NCI-H1417 (cell line): Measurements from ENCODE around the gene OS9.

Experiments used
- DNase-seq, 3 experiments: peaks; one replicate each; lab custom pipeline; 2025; lab: John Stamatoyannopoulos, UW

The OS9 gene

DNA sequence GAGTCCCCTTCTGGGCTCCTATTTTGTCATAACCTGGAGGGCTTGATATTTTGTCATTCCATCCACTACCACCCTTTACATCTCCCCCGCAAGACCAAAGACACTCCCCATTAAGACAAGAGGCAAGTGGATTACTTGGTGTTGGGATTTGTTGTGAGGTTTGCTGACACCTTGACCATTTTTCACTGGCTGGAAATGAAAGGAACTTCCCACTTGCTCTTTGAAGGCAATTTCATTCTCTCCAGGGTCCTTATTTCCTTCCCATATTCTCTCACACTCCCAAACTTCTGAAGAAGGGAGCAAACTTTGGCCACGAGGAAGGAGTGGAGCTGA is 29.7 kb downstream of the OS9 start:
- DNase-seq, result no peak

DNA sequence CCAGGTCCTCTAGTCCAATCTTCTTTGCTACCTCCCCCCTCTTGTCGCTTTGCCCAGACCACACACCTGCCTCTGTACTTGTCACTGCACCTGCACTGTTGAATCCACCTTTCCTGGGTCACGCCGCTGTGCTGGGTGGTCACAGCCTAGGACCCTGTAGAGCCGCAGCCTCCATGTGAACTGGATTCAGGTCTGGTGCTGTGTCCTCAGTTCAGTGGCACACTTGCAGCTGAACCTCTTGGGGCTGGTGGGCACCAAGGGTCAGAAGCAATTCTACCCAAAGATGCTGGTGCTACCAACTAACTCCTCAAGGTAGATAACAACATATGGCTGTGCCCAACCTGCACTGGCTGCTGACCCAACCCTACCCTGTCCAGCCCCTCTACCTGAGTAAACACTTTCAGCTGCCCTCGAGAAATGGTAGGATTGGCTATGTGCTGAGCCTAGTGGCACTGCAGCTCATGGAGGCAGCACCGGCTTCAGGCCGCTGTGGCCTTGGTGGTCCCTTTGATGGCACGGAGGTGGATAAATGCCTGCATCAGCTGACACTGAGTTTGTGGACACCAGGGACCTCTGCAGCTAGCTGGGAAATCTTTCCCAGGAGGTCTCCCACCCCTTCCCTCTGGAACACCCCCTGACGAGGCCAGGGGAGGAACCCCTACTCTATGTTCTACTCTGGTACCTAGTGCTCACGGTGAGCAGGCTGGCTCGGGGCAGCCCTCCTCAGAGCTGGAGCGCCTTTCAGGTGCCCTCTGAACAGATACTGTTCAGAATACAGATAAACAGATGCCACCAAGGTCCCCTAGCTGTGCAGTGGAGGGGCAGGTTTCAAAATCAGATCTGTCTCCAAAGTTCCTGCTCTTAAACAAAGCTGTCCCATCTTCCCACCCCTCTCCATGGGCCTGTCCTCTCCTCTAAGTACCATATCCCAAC is 30.3 kb downstream of the OS9 start:
- DNase-seq, result no peak

DNA sequence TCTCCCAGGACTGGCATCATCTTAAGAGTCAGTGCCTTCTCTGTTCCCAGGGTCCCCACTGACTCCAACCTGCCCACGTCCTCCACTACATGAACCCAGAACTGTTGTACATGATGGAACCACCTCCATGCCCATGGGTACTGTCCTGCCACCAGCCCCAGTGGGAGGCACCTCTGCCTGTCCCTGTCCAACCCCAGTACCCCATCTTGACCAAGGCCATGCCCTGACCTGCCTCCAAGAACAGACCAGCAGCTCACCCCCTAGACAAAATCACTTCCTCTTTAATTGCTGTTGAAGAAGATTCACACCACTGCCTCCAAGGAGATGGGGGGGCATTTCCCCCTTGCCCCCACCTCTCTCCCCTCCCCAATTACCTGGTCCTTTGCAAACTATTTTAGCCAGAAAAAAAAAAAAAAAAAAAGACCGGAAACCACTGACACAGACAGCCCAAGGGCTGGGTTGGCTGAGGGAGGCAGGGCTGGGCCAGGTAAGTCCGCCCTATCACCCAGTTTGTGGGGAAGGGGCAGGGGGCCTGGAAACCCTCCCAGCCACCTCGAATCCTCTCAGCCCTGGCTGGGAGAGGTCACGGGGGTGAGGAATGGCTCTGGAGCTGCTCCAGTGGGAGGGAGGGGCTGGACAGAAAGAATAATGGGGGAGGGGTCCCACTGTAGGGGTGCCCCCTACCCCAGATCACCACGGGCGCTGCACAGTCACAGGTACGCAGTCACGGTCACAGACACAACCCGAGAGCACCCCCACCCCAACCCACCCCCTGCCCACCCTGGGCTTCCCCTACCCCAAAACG is 31.2 kb downstream of the OS9 start:
- no peak for DNase-seq

DNA sequence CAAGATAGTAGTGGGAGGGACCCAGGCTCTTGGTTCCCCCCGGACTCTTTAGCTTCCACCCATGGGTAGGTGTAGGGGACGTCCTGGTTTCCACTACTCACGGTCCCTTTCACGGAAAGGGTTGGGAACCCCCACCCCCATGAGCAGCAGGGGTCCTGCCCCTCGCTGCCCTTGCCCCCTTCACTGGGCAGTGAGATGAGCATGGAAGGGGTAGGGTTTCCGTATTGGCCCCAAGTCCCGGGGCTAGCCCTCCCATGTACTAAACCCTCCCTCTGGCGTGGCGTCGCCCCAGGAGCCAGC is 31.9 kb downstream of the OS9 start:
- DNase-seq, result no peak

DNA sequence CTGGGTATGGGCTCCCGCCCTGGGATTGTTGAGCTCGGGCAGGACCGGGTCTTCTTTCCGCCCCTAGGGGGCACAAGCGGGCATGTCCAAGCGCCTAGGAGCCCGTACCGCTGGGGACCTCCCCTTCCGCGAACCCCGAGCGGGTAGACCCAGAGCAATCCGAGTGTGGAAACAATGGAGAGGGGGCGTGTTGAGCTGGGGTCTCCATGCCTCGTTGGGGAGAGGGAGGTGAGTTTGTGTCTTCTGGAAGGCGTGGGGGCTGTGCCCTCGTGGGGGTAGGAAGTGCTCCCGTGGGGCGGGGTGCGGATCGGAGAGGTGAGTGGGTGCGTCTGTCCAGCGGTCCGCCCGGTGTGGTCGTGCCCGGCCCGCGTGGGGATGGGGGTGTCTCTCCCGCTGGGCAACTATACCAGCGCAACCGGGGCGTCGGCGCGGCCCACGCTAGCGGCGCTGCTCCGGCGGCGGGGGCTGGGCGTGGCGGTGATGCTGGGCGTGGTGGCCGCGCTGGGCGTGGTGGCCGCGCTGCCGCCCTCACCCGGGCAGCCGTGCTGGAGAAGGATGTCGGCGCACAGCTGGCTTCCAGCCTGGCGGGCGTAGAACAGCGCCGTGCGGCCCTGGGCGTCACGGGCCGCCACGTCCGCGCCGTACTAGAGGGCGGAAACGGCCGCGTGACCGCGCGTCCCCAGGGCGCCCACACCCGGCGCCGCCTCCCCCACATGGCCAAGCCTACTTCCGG is 32.4 kb downstream of the OS9 start:
- DNase-seq, result peak; percentile 83 to 90 (median 86)

DNA sequence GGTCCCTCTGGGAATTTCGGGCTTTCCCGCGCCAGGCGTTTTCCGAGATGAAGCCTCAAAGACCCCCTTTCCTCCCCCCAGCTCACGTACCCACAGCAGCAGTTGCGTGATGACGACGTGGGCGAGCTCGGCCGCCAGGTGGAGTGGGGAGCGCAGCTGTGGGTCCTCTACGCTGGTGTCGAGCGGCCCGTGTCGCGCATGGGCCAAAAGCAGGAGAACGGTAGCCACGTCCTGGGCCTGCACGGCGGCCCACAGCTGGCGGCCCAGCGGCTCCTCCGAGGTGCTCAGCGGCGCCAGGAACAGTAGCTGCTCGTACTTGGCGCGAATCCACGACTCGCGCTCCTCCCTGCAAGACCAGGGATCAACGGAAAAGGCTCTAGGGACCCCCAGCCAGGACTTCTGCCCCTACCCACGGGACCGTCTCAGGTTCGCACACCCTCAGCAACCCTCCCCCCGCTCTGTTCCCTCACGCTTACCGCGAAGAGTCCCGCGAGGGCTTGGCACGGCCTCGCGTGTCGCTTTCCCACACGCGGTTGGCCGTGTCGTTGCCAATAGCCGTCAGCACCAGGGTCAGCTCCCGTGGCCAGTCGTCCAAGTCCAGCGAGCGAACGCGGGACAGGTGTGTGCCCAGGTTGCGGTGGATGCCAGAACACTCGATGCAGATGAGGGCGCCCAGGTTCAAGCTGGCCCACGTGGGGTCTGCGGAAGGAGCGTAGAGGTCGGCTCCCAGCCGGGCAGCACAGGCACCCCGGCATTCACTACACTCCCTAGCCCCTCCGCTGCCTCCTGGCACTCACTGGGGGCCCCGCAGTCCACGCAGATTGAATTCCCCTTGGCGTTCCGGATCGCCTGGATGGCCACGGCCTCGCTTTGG is 33.2 kb downstream of the OS9 start:
- peak in 1 of 3 experiments; percentile 68 for DNase-seq

DNA sequence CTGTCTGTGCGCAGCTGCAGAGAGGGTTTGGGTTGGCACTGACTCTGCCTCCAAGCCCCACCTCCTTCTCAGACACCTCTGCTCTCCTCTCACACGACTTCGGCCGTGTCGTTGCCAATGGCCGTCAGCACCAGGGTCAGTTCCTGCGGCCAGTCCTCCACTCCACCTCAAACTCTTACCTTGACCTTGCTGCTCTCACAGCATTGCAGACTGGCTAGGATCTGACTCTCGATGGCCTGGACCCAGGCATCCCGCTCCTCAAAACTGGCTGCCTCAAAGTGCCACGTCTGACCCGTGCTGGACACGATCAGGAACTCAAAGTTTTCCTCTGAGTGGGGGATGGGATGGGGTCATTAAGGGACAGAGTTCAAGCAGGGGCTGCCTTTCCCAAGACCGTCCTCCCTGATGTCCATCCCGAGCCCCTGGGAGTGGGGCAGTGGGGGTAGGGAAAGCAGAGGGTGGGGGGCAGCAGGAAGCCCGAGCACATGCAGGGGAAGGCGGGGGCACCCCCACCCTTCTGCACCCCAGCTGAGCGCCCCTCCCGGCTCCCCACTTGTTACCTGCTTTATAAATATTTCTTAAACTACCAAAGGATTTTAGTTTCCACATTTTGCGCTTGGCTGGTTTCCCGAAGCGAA is 33.9 kb downstream of the OS9 start:
- no peak for DNase-seq

DNA sequence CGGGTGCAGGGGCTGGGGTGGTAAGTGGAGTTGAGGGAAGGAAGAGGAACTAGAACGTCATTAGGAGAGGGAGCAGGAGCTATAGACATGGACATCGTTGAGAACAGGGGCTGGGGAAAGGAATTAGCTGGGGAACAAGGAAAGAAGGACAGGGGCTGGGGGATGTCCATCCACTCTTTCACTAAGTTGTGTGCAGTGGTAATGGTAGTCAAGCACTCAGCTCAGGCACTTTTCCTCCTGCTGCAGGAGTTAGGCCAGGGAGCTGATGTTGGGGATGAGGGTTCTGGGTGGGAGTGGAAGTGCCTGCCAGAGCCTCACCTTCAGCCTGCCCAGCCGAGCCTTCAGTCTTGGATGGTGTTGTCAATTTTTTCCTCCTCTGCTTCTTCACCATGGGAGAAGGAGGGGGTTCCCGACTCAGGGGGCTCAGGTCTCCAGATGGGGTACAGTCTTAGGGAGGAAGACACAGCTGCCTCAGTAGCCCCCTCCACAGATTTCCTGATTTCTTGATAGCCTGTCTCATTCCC is 35.5 kb downstream of the OS9 start:
- no peak for DNase-seq

DNA sequence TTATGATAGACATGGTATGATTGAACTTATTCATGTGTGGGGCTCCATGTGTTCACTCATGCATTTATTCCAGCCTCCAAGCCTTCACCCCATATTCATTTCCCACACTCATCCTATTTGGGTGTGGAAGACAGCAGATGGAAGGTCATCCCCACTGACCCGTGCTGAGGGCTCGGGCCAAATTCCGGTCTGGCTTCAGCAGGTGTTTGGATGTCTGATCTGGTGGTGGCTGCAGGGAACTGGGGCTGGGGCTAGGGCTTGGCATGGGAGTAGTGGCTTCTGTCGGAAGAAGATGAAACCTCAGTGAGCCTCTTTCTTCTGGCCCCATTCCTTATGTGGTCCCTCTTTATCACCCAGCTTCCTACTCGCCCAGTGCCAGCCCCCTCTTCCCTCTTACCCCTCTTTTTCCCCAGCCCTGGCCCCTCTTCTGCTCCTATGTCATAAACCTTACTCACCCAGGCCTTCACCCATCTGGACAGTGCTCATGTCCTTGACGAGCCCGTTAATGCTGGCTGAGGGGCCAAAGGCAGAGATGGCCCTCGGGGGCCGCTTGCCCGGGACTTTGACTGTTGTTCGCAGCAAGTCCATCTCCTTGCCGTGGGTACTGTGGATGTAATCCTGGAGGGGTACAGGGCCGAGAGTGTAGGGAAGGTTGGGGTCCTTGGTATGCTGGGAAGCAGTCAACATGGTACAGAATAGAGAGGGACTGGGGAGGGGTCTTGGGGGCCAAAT is 36.6 kb downstream of the OS9 start:
- DNase-seq, result no peak

DNA sequence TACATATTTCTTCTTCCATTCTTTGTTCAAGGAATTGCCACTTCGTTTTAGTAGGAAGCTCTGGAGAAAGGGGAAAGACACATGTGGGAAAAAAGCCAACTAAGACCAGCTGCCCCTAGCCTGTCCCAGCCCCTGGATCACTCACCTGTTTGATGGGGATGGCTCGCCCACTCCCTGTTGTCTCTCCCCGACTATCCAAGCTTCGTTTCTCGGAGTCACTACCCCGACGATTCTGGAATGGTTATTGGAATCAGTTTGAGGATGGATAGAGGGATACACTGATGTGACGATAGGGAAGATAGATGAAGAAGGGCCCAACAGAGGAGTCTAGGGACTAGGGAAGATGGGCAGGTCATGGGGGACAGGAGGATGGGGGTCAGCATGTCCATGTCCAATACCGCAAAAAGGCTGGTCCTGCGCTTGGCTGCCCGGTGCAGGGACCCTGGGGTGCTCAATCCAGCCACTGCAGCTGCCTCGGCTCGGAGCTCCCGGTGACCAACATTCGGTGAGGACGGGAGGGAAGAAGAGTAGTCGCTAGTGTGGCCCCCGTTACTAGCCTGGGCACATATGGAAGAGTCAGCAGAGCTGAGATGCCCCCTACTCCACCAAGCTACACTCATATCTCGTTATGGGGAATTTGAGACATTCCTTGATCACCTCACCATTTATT is 37.6 kb downstream of the OS9 start:
- DNase-seq, result no peak

DNA sequence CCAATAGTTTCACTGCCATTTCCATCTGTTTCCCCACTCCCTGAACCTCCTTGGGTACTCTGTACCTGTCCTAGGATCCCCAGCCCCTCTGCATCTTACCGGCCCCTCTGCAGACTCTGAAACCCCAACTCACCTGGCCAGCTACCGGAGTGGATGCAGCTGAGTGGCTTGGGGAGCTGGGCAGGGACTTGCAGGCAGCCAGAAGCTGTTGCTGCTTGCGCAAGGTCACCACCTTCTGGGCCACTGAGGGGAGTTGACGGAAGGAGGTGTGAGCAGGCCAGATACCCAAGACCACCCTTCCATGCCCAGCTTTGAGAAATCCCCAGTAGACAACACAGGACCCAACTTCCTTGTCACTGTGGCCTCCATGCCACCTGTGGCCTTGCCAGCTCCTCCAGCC is 38.3 kb downstream of the OS9 start:
- DNase-seq, result no peak

DNA sequence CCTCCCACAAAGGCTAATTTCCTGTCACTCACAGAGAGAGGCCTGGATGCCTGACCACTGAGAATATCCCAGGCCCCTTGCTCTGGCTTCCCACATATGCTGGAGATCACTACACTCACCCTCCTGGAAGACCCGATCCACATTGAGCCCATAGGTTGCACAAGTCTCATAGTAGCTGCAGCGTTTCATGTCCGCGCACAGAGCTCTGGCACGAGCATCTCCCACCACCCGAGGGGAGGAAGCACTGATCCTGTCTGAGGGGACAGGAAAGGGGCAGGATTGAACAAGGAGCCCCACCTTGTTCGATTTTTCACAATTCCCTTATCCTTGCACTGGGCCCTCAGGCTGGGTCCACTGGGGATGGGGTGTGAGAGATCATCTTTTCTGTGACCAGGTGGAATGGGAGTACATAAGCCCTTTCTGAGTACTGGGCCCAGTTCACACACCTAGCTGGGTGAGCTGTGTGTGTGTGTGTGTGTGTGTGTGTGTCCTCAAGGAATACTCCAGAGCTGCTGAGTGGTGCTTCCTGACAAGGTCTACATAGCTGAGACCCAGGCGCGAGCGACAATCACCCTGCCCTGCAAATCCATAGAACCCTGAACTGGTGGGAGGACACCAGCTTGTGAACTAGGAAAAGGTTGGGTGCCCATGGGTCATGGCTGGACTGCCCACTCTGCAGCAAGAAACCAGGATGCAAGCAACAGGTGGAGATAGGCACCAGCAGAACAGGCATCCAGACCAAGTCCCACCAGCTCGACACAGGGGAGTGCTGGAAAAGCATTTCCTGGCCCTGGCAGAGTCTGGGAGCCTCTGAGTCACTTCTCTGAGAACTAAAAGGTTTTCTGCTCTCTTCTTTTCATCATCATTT is 39.0 kb downstream of the OS9 start:
- DNase-seq, result no peak

DNA sequence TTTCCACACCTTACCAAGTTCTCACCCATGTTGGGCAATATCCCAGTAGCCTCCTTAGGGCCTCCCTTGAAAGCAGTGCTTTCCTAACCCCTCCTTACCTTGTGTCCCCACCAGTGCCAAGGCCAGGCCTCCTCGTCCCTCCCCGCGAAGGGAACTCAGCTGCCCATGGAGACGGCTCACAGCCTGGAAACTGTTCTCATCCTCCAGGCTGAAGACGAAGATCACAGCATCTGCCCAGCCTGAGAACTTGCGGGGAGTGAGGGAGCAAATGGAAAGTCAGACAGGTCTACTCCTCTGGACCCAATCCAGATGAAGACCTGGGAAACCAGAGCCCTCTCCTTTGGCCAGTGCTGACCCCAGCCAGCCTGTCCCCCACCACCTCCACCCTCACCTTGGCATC is 40.0 kb downstream of the OS9 start:
- DNase-seq, result no peak

DNA sequence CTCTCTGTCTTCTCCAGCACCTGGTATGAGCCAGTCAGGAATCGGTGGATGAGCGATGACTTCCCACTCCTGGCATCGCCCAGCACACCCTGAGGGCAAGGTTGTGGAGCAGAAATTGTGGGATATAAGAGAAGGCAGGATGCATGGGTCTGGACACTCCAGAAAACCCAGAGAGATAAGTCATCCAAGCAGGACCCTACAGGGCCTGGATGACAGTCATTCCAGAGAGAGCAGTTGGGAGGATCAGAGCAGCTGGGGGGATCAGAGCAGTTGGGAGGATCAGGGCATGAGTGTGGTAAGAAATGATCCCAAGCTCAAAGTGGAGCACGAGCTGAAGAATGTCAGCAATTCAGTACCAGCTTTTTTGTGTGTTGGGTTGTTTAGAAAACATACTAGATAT is 40.7 kb downstream of the OS9 start:
- no peak for DNase-seq

DNA sequence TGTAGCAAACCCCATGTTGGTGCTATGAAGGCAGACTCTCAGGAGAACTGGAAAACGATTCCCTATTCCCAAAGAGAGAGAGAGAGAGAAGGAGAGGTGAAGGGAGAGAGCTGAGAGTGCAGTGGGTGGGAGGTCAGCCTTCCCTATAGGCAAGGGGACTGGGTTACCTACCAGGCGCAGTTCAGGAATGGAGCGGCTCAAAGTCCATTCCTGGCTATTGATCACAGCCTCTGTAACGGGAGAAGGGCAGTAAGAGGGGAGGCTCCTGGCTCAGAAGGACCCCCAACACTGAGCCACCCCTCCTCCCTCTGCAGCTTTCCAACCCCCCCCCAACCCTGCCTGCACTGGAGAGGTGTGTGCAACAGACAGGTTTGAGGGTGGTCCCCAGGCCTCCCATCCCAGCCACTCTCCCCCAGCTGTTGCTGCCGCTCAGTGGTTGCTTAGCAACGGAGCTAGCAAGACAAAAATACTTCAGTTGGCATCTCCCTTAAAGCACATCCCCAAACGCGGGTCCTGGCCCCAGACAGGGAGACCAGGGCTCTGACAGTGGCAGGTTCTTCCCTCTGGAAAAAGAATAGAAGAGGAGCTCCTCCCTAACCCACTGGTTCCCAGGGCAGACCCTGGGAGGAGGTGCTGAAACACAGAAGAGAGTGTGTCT is 41.4 kb downstream of the OS9 start:
- peak in 2 of 3 experiments; percentile 69 to 76 for DNase-seq

DNA sequence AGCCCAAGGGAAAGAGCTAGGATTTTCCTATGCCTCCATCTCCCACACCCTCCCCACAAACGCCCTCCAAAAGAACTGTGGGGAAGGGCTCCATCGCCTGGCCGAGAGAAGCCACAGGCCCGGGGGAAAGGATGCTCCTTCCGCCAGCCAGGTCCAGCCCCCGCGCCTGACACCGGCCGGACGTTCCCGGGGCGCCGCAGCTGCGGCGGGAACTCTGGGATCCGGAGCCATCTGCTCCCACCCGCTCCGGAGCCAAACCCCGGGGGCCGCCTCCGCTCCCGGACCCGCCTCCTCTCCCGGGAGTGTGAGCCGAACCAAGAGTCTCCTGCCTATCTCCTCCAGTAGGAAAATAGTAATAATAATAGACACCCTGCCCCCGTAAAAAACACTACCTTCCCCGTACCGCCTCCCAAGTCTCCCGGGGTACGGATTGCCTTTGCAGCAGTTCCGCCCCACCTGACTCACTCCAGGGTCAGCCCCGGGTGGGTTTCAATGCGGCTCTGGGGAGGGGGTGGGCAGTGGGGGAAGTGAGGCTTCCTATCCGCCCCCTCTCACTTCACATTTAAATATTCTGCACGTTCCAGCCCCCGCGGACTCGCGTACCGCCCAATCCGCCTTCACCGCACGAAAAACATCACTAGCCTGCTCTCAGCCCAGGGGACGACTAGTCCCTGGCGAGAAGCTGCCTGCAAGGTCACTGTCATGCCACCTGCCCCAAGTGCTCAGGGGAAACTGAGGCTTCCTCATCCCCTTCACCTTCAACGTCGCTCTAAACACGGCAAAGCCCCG is 42.2 kb downstream of the OS9 start:
- peak in 2 of 3 experiments; percentile 69 to 77 for DNase-seq

DNA sequence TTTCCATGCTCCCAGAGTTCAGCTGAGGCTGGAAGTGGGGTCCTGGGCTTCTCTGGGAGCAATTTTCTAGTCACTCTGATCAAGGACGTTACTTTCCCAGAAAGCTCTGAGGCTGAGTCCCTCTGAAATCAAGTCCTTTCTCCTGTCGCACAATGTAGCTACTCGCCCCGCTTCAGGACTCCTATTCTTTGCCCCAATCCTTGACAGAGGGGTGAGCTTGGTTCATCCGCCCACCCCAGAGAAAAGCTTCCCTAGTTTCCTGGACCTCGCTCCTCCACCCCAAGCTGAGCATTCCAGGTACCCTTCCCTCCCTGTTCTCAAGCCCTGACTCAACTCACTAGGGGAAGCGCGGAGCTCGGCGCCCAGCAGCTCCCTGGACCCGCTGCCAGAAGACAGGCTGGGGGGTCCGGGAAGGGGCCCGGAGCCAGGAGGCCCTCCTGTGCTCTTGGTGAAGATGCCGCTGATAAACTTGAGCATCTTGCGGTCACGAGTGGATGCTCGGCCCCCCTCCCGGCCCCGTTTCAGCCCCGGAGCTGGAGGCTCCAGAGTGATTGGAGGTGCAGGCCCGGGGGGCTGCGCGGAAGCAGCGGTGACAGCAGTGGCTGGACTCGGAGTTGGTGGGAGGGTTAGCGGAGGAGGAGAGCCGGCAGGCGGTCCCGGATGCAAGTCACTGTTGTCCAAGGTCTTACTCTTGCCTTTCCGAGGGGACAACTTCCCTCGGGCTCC is 43.0 kb downstream of the OS9 start:
- DNase-seq, result peak in 1 of 3 experiments; percentile 48
